Activated naive CD4-positive, alpha-beta T cell (primary cell): ENCODE measurements around the gene TUBB4B.

Experiments used
- DNase-seq, 4 experiments: peaks; one replicate each; lab custom pipeline; 2025; lab: John Stamatoyannopoulos, UW

TUBB4B gene

DNA sequence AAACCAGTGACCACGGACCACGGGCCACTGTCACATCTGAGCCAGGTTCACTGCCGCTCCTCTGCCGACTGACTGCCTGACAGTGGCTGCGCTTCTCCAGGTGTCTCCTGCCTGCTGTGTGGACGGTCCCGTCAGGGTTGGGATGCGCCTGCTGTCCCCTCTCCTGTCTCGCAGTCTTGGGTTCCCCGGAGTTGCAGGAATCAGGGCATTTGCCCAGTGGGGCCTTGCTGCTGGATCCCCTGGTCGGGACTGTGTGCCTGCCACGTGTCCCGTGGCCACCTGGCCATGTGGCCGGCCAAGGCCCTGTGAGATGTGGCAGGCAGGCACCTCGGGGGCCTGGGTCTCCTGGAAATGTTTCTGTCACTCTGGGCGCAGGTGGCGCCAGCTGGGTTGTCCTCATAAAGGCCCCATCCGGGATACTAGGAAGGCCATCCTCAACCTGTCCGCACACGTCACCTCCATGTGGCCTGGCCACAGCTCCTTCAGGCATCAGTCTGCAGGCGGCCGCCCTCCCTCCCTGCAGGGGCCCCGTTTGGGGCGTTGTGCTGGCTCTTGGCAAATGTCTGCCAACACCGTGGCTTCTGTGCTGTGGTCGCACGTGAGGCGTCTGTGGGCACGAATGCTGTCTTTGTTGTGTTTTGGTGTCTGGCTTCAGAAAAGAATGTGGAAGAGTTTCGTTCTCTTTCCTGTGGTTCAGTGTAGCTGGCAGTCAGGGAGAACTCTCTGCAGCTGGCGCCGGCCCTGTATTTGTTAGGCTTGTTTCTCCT is 30.0 kb downstream of the TUBB4B start:
- peak in 1 of 4 experiments; percentile 14 for DNase-seq

DNA sequence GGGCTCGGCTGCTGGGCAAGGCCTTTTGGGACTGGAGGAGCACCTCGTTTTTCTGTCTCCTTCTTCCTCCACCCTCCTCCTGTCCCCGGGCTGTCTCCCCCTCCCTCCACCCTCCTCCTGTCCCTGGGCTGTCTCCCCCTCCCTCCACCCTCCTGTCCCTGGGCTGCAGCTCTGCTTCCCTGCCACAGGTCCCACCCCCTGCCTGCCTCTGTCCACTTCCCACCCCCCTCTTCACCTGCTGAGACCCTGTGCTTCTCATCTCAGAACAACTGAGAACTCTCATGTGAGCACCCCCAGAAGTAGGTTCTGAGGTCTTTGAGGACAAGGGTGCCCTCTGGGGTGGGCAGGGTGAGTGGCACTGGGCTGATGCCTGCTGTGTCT is 30.6 kb downstream of the TUBB4B start:
- no peak for DNase-seq

DNA sequence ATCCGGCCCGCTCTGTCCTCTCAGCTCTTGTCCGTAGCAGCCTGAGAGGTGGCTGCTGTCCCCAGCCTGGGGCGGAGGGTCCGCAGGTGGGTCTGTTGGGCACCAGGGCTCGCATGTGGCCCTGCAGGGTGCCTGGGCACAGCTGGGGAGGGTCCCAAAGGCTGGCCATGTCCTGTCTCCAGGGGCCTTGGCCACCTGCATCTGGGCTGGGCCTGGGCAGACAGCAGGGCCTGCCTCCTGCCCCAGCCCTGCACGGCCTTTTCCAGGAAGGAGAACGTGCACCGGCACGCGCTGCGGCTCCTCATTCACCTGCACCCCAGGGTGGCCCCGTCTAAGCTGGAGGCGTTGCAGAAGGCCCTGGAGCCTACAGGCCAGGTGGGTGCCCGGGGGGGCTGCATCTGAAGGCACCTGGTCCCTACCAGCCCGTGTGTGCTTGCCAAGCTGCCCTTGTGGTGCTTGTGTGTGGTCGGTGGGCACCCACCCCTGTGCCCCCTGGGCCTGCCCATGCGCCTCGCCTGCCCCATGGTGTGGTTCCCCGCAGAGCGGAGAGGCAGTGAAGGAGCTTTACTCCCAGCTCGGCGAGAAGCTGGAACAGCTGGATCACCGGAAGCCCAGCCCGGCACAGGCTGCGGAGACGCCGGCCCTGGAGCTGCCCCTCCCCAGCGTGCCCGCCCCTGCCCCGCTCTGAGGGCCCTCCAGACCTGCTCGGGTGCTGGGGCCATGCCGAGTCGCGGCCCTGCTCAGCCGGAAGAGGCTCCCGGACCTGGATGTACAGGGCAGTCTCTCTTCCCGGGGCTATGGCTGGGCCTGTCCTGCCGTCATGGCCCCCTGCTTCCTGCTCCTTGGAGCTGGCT is 31.4 kb downstream of the TUBB4B start:
- DNase-seq = no peak

DNA sequence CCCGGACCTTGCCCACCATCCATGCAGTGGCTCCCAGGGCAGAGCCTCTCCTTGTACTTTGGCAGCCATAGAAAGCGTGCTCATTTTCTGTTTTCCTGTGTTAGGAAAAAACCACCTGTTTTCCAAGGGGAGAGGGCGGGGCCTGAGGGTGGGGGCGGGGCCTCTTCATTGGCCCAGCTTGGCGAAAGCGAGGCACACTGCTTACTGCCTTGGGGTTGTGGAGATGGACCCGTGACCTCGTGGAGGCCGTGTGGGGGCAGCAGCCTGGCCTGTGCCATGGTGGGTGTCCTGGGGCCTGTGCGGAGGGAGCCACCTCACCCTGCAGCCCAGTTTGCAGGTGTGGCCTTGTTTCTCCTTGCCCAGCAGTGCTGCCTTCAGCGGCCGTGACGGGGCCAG is 32.0 kb downstream of the TUBB4B start:
- DNase-seq = no peak

DNA sequence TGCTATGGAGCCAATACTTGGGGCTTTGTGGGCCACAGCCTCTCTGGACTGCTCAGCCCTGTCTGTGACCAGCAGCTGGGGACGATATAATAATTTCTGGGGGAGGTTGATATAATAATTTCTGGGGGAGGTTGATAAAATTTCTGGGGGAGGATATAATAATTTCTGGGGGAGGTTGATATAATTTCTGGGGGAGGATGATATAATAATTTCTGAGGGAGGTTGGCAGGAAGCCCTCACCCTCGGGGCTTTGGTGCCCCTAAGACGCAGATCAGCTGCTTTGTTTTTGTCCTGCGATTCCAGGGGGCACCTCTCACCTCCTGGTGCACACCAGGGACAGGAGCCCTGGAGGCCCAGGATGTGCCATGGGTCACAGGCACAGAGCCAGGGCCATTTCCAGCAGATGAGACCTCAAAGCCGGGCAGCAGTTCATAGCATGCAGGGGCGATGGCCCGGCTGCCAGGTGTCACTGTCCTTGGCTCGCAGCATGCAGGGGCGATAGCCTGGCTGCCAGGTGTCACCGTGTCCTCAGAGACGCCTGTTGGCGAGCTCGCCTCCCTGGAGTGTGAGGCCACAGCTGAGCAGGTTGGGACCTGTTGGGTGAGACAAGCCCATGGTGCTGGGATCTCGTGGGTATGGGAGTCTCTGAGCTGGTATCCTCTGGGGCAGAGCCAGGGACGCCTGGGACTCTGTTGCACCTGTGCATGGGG is 32.7 kb downstream of the TUBB4B start:
- DNase-seq = no peak

DNA sequence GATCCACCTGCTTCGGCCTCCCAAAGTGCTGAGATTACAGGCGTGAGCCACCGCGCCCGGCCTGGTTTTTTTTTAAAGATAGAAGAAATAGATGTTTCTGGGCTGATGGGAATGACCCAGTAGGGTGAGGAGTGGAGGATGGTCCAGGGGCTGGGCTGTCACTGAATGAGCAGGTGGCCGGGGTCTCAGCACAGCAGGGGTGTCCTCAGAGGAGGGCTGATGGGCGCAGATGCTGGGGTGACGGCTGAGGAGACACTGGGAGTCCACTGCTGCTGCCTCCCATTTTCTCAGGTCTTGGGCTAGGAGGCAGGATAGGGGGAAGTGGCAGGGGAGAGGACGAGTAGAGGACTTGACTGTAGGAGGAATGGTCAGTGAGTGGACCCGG is 34.1 kb downstream of the TUBB4B start:
- DNase-seq = no peak

DNA sequence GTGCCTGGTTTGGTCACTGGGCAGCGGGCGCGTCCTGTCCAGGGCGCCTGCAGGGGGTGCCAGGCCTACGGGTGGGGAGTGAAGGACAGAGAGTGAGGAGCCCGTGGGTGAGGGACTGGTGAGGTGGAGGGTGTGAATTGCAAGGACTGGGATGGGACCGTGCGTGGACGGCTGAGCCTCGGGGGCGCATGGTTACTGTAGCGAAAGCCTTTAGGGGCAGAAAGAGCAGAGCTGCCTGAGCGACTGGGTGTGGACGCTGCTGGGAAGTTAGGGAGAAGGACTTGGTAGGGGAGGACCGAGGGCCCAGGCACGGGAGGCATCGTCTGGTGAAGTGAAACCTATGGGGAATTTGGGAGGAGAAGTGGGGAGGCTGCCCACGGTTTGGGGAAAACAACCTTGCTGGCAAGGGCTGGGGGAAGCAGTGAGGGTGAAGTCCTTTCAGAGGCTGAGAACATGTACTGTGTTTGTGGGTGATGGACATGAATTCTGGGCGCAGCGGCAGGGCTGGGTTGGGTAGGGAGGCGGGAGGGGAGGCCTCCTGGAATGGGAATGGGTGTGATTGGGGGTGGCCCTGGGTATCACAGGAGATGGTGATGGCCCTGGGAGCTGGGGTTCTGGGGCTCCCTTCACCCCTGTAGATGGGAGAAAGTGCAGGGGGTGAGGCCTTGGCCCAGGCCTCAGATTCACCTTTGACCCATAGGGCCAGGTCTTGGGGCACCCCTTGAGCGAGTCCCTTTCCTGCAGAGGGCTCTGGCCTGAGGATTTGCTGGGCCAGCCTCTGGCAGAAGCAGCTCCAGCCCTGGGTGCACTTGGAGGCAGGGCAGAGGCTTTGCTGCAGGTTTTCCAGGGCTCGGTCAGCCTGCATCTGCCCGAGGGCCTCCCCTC is 34.7 kb downstream of the TUBB4B start:
- no peak for DNase-seq

DNA sequence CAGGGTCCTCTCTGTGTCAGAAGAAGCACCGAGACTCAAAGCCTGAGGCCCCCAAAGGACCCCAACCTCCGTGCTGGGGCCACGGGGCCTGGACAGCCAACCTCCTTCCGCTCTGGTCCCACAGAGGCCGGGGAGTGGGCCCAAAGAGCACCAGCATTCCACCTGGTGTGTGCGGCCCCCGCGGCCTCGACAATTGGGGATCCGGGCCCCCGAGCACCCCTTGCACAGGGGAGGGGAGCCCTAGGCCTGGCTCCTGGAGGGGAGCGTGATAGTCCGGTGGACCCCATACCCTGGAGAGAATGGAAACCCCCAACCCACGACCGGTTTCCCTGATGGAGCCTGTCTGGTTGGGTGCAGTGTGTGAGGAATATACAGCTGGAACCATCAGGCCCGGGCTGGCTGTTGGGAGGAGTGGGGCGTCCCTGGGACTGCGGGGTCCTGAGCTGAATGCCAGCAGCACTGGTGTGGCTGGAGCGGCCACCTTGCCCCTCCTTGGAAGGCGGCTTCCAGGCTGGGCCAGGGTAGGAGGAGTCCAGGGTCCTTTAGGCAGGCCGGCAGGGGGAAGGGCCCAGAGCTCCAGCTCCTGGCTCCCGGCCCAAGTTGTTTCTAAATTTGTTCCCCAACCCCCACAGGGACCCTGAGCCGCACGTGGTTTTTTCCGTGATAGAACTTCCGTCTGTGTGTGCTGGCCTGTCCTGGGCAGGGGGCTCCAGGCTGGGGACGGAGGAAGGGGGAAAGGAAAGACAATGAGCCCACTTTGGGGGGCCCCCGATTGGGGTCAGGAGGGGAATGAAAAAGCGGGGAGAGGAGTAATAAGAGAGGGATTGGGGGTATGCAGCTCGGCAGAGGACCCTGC is 35.6 kb downstream of the TUBB4B start:
- no peak for DNase-seq

DNA sequence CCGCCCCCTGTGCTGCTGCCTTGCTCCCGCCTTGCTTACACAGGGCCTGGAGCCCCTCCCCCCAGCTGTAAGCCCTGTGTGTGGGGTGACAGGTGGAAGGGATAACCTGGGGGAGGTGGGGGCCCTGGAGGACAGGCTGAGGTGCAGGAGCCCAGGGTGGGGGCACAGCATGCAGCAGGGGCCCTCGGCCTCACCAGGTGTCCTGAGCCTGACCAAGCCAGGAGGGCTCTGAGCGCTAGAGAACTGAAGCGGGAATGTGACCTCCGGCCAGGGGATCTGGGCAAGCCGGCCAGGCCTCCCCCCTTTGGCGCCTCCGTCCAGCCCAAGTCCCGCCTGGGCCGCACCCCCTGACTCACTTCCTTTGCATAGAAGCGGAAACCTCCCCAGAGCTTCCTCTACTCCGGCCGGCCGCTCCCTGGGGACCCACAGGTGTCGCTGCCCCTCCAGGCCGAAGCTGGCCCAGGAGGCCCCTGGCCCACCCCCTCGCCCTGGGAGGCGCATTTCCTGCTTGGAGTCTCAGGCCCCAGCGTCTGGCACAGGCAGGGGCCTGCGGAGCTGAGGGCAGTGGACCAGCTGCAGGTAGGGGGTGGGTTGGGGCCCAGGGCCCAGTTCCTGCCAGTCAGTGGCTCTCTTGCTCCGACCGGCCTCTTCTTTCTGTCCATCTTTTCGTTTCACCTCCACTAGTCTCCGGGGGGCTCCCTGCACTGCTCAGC is 36.4 kb downstream of the TUBB4B start, which contains the start of gene TOR4A:
TSS of gene TOR4A (plus strand) at position 398 of the 713 bp plus-strand sequence. CDS start 964 bp downstream, outside the sequence.
- no peak for DNase-seq

DNA sequence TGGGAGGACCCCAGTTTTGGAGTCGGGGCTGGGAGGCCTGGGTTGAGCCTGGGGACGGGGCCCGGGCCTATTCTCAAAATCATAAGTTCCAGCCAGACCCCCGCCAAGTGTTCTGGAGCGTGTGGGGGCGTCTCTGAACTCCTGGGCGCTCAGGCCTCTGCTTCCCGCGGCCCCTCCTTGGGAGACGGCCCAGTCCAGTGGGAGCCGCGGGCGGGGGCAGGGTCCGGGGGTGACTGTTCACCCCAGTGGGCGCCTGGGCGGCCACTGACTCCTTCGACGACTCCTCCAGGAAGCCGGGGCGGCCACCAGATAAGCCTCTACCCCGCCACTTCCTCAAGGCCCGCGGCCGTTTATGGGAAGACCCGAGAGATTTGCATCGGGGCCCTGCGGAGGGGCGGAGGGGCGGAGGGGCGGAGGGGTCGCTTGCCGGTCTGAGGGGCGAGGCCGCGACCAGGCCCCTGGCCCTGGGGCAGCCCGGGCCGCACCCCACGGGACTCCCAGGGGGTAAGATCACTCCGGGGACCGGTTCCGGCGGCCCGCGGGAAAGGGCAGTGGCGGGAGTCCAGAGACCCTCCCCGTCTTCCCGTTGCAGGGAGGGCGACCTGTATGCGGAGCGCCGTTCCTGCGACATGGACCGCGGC is 37.1 kb downstream of the TUBB4B start:
- DNase-seq = peak in 1 of 4 experiments; percentile 9

DNA sequence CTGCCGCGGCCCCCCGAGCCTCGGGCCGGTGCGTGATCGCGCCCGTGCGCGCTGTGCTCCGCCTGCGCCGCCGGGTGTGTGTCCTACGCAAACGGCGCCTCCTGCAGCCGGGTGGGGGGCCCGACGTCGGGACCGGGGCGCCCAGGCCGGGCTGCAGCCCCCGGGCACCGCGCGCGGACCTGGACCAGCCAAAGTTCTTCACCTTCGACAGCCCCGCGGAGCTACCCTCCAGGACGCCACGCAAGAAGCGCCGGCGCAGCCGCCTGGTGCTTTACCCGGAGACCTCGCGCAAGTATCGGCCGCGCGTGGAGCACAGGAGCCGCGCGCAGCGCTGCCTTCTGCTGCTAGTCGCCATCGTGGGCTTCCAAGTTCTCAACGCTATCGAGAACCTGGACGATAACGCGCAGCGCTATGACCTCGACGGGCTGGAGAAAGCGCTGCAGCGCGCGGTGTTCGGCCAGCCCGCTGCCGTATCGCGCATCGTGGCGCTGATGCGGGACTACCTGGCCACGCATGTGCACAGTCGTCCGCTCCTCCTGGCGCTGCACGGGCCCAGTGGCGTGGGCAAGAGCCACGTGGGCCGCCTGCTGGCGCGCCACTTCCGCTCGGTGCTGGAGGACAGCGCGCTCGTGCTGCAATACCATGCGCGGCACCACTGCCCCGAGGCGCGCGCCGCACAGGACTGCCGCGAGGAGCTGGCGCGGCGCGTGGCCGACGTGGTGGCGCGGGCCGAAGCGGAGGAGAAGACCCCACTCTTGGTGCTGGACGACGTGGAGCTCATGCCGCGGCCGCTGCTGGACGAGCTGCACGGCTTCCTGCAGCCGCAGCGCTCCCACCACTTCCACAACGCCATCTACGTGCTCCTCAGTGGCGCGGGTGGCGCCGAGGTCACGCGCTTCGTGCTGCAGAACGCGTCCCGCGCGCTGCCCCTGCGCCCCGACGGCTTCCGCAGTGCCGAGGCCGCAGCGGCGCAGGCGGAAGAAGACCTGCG is 37.9 kb downstream of the TUBB4B start:
- no peak for DNase-seq

DNA sequence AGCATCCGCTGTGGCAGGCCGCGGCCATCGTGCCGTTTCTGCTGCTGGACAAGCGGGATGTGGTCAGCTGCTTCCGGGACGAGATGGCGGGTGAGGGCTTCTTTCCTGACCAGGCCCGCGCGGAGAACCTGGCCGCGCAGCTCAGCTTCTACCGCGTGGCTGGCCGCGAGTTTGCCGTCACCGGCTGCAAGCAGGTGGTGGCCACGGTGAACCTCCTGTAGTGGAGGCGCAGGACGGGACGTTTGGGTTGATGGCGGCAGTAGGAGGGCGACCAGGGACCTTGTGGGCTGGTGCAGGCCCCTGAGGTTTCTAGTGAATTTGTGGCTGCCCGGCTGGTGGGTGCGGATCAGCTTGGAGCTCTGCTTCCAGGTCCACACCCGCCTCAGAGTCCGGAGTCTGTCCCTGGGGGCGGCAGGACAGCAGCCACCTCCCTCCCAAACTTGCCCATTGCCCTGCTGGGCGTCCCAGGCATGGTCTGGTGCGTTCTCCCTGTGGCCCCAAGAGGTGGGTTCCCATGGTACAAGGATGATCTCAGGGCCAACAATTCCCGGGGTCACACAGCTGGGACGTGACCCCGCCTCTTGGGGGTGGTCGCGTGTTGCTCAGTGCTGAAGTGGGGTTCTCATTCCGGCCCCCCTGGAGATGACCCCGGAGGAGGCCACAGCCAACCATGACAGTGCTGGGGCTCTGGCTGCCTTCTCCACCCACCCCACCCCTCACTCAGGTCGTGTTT is 38.8 kb downstream of the TUBB4B start:
- no peak for DNase-seq

DNA sequence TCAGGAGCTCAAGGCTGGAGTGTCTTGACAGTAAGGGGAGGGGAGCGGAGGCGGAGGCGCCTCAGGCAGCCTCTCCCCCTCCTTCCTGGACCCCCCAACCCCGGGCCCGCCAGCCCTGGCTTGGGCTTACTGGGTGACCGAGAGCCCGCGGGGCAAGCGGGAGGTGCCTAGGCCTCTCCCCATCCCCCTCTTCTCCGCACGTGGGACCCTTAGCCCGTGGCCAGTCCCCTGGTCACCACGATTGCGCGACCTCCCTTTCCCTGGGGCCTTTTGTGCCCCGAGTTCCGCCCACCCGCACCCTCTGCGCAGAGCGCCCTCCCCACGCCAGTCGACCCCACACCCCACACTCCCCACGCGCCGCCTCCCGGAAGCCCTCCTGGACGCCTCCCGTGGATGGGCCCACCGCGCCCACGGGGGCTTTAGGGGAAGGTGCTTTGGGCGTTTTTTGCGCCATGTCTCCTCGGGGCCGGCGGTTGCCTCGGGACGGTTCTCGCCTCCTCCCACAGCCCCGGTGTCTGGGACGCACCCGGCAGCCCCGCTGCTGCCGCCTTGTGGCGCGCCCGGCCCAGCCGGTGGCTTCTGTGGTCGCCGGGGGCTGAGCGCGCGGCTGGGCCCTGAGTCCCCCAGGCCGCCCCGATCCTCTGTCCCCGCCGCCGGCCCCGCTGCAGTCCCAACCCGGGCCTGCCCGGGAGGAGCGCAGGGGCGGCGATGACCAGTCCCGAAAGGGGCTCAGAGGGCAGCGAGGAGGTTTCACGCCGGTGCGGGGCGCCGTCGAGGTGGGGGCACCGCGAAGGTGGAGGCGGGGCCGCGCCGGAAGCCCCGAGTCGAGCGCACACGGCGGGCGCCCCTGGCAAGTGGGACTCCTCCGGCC is 39.6 kb downstream of the TUBB4B start:
- DNase-seq = no peak

DNA sequence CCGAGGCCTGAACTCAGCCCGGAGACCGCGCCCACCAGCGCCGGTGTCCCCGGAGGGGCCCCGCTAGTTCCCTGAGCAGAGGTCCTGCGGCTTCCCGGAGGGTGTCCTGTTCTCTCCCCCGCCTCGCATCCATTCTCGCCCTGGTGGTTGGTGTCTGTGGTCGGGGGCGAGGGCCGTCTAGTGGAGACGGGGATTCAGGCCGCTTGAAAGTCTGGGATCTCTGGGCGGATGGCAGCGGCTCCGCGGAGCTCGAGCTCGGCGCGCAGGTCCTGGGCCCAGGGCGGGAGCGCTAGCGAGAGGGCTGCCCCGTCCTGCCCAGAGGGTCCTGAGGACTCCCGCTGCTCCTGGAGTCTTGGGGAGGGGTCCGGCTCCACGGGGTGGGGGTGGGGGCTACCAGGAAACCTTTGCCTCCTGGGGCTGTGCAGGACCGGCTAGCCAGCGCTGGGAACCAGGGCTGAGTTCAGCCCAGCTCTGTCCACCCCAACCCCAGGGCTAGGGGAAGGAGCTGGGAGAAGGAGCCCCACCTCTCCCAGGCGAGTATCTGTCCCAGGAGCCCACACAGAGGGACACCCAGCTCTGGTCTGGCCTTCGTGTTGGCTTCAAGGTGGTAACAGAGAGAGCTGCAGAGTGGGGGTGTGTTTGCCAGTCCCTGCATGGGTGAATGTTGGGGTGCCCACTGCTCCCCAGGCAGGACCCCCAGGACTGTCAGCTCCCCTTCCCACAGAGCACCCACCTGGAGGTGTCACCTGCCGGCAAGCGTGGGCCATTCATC is 40.4 kb downstream of the TUBB4B start:
- no peak for DNase-seq

DNA sequence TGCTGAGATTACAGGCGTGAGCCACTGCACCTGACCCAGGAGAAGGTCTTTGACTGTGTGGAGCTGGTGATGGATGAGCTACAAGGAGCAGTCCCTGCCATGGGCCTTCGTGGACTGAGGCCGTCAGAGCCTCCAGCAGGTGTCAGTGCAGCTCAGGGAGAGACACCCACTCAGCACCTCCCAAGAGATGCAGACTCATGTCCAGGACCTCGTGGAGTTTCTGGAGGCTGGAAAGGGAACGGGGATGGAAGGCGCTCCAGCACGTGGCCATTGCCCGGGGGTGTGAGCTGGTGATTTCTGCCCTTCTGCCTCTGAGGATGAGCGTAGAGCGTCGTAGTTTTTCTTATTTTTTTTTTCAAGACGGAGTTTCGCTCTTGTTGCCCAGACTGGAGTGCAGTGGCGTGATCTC is 45.9 kb downstream of the TUBB4B start:
- DNase-seq = peak in 1 of 4 experiments; percentile 16

DNA sequence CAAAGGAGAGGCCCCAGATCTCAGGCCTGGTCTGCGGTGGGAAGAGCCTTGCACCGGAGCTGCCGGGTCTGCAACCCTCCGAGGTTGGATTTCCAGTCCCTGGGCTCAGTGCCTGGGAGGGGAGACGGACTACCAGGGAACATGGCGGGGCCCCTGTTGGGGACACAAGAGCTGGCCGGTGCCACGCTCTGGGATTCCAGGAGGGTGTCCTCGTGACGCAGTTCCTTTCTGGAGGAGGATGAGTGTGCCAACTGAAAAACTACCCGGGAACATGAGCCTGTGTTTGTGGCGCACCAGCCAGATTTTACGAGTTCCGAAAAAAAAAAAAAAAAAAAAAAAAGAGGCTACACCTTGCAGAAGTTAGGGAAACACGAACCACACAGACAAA is 52.0 kb downstream of the TUBB4B start:
- DNase-seq = no peak
